Keratinocyte (primary cell): ENCODE measurements around the gene MNAT1. TPM values are rescaled to one million over a fixed set of nuclear protein-coding genes. Genes with fewer than 3 reads are reported as not detected.

ENCODE experiments used
- DNase-seq: peaks from one replicate; pipeline ENCODE4 v3.0.0-alpha.2; 2011; ENCODE audit warnings: low read depth, missing footprints, low spot score
- FAIRE-seq: peaks from 2 replicates; lab custom pipeline; 2011; peaks lifted over from hg19 to GRCh38; lab: Jason Lieb, UNC
- H2AFZ ChIP-seq: 2 replicates; pipeline ENCODE4 v1.6.0; 2012; ENCODE audit warnings: low read length, control low read depth, inconsistent platforms; ENCODE audit not compliant: control insufficient read depth
- H3K27ac ChIP-seq: 2 replicates; pipeline ENCODE4 v1.5.1; 2011; ENCODE audit warnings: low read length; ENCODE audit not compliant: control insufficient read depth, insufficient read depth
- H3K27me3 ChIP-seq: 3 replicates; pipeline ENCODE4 v1.6.0; 2011; ENCODE audit warnings: low read length; ENCODE audit not compliant: control insufficient read depth, insufficient read depth; ENCODE audit errors: extremely low read depth
- H3K36me3 ChIP-seq, 2 experiments: 2 replicates in 1 of 2; 3 replicates in 1 of 2; pipeline ENCODE4 v1.5.1; 2011; ENCODE audit warnings: low read length in 2 of 2, mild to moderate bottlenecking in 1 of 2; ENCODE audit not compliant: control insufficient read depth in 2 of 2, insufficient read depth in 2 of 2; ENCODE audit errors: extremely low read depth in 1 of 2
- H3K4me1 ChIP-seq: 3 replicates; pipeline ENCODE4 v1.5.1; 2011; ENCODE audit warnings: low read length; ENCODE audit not compliant: control insufficient read depth, insufficient read depth; ENCODE audit errors: extremely low read depth
- H3K4me2 ChIP-seq: 3 replicates; pipeline ENCODE4 v1.6.0; 2011; ENCODE audit warnings: low read depth, low read length; ENCODE audit not compliant: control insufficient read depth, insufficient read depth; ENCODE audit errors: extremely low read depth
- H3K4me3 ChIP-seq, 3 experiments: fragments of 200-600 bp in 1 of 3; sonication (generic) in 1 of 3; 2 replicates in 2 of 3; 3 replicates in 1 of 3; pipeline ENCODE4 v1.5.1; 2011 to 2016; ENCODE audit warnings: low read length in 3 of 3, mild to moderate bottlenecking in 3 of 3, control low read depth in 2 of 3, inconsistent platforms in 1 of 3, low read depth in 1 of 3, mixed read lengths in 1 of 3, mixed run types in 1 of 3, moderate library complexity in 1 of 3; ENCODE audit not compliant: control insufficient read depth in 2 of 3, insufficient read depth in 2 of 3; ENCODE audit errors: extremely low read depth in 1 of 3
- H3K79me2 ChIP-seq: 2 replicates; pipeline ENCODE4 v1.6.0; 2012; ENCODE audit warnings: low read length; ENCODE audit not compliant: control insufficient read depth, insufficient read depth
- H3K9ac ChIP-seq: 3 replicates; pipeline ENCODE4 v1.6.0; 2011; ENCODE audit warnings: low read length; ENCODE audit not compliant: control insufficient read depth, insufficient read depth; ENCODE audit errors: extremely low read depth
- H3K9me1 ChIP-seq: 3 replicates; pipeline ENCODE4 v1.6.0; 2011; ENCODE audit warnings: low read length; ENCODE audit not compliant: control insufficient read depth, insufficient read depth; ENCODE audit errors: extremely low read depth
- H3K9me3 ChIP-seq: 2 replicates; pipeline ENCODE4 v1.5.1; 2012; ENCODE audit warnings: low read depth, low read length; ENCODE audit not compliant: control insufficient read depth
- H4K20me1 ChIP-seq: 3 replicates; pipeline ENCODE4 v1.6.0; 2011; ENCODE audit warnings: low read length; ENCODE audit not compliant: control insufficient read depth, insufficient read depth; ENCODE audit errors: extremely low read depth
- CTCF ChIP-seq, 3 experiments: IDR thresholded peaks in 1 of 3; conservative IDR thresholded peaks in 1 of 3; optimal IDR thresholded peaks in 1 of 3; 2 replicates in 2 of 3; 3 replicates in 1 of 3; pipeline versions ENCODE3 to v1.5.1; 2011; ENCODE audit warnings: low read length in 3 of 3, mild to moderate bottlenecking in 3 of 3, moderate library complexity in 2 of 3, control low read depth in 1 of 3, inconsistent platforms in 1 of 3; ENCODE audit not compliant: insufficient read depth in 2 of 3; ENCODE audit errors: extremely low read depth in 1 of 3
- EZH2 ChIP-seq: IDR thresholded peaks from one replicate; pipeline ENCODE4 v1.6.1; 2012; ENCODE audit warnings: inconsistent platforms, mild to moderate bottlenecking, low read length, moderate library complexity
- dilution Hi-C: fragments of 300-500 bp; cut with MboI; formaldehyde crosslinking; loops from one replicate; pipeline ENCODE4 v1.7.0; 2020; ENCODE audit warnings: low sequenced_read_pairs; ENCODE audit not compliant: extremely low pct_ligation_motif_present
- polyA plus RNA-seq, 5 experiments: library from polyadenylated mRNA; depleted of rRNA in 3 of 5; stranded (reverse) in 3 of 5; stranded (forward) in 1 of 5; unstranded in 1 of 5; fragments of >200 nt; gene quantifications; 1 replicate in 1 of 5; 2 replicates in 3 of 5; 3 replicates in 1 of 5; pipeline versions ENCODE4 v1.2.1 to v1.2.3, GENCODE V29; 2011 to 2012; ENCODE audit warnings: missing spikeins in 2 of 5, low read depth in 1 of 5, low replicate concordance in 1 of 5

The MNAT1 gene
- polyA plus RNA-seq, 1 donor (not counting 4 experiments of a cell fraction or from before 2014, with no cell fraction given) = 79.5 TPM

DNA sequence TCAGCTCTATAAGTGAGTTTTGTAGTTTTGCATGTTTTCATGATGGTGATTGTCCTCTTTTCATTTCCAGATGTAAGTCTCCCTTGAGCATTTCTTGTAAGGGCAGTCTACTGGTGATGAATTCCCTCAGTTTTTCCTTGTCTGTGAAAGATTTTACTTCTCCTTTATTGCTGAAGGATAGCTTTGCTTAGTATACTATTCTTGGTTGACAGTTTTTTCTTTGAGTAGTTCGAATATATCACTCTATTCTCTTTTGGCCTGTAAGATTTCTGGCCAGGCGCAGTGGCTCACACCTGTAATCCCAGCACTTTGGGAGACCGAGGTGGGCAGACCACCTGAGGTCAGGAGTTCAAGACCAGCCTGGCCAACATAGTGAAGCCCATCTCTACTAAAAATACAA, 34.0 kb upstream of the MNAT1 start:
- DNase-seq (no peak), FAIRE-seq (no peak)
- Histone ChIP-seq H3K9ac (no peak overlapping the region), H3K27me3 (no peaks in the 10 kb centered on the region), H2AFZ (no peak overlapping the region), H3K36me3 (no peaks in the 10 kb centered on the region), H3K79me2 (no peaks in the 10 kb centered on the region), H4K20me1 (no peaks in the 10 kb centered on the region), H3K27ac (no peak overlapping the region), H3K4me3 (no peak overlapping the region), H3K9me1 (no peaks in the 10 kb centered on the region), H3K4me2 (no peak overlapping the region), H3K9me3 (no peaks in the 10 kb centered on the region), H3K4me1 (no peaks in the 10 kb centered on the region)
- TF ChIP-seq EZH2 = no peak
- TF ChIP-seq CTCF (optimal IDR thresholded peaks at IDR 0.05 in 1 of 3, IDR thresholded peaks at IDR 0.05 in 1 of 3, conservative IDR thresholded peaks at IDR 0.05 in 1 of 3; ENCODE audit: extremely low read depth in 1 of 3, insufficient read depth in 2 of 3, low read length in 3 of 3) = no peak
- dilution Hi-C loops = no loop called here

GRCh38 chr14:60705100-60705499, 29.5 kb upstream of the MNAT1 start:
- Histone ChIP-seq H3K9me1 (no peaks in the 10 kb centered on the region), H3K9me3 (no peaks in the 10 kb centered on the region), H3K79me2 (no peaks in the 10 kb centered on the region), H4K20me1 (no peaks in the 10 kb centered on the region), H3K4me3 (no peak overlapping the region), H2AFZ (no peak overlapping the region), H3K36me3 (no peaks in the 10 kb centered on the region), H3K27ac (no peak overlapping the region), H3K27me3 (no peaks in the 10 kb centered on the region), H3K4me1 (no peaks in the 10 kb centered on the region), H3K4me2 (no peak overlapping the region), H3K9ac (no peak overlapping the region)
- FAIRE-seq (no peak), DNase-seq (no peak)
- dilution Hi-C loops = no loop called here
- TF ChIP-seq EZH2 (no peak), CTCF (optimal IDR thresholded peaks at IDR 0.05 in 1 of 3, IDR thresholded peaks at IDR 0.05 in 1 of 3, conservative IDR thresholded peaks at IDR 0.05 in 1 of 3; ENCODE audit: extremely low read depth in 1 of 3, insufficient read depth in 2 of 3, low read length in 3 of 3) (no peak)
